MCF 10A (cell line): ENCODE measurements around the gene NUCKS1. TPM values are rescaled to one million over a fixed set of nuclear protein-coding genes. Genes with fewer than 3 reads are reported as not detected.

Source experiments
- BruUV-seq: library from RNA; stranded (reverse); fragments of 400-500 nt; replicated peaks from 2 replicates; lab custom pipeline; 2021; lab: Mats Ljungman, UMichigan
- CTCF ChIA-PET: fragments of 300-600 bp; sonication (Branson Sonifier 250); formaldehyde crosslinking; extraction: SDS; loops from one replicate; lab custom pipeline; 2021; ENCODE audit warnings: antibody characterized with exemption, inconsistent platforms; lab: Yijun Ruan, JAX
- POLR2A ChIA-PET: fragments of 300-600, 350-650 bp; sonication (Branson Sonifier 250); formaldehyde crosslinking; extraction: SDS; loops from one replicate; lab custom pipeline; 2020; ENCODE audit warnings: antibody characterized with exemption, inconsistent platforms; lab: Yijun Ruan, JAX
- DNase-seq: peaks from one replicate; pipeline ENCODE4 v3.0.0-alpha.2; 2018; ENCODE audit not compliant: unreplicated experiment
- H3K27ac Mint-ChIP-seq: one replicate; pipeline ENCODE4 v1.8.0; 2022; ENCODE audit warnings: mild to moderate bottlenecking, low read depth, mixed read lengths; ENCODE audit not compliant: unreplicated experiment
- H3K27me3 Mint-ChIP-seq: one replicate; pipeline ENCODE4 v1.8.0; 2022; ENCODE audit warnings: mixed read lengths; ENCODE audit not compliant: insufficient read depth, unreplicated experiment
- H3K36me3 Mint-ChIP-seq: one replicate; pipeline ENCODE4 v1.8.0; 2022; ENCODE audit warnings: mild to moderate bottlenecking, moderate library complexity, mixed read lengths; ENCODE audit not compliant: insufficient read depth, unreplicated experiment
- H3K4me1 Mint-ChIP-seq: one replicate; pipeline ENCODE4 v1.8.0; 2022; ENCODE audit warnings: mixed read lengths; ENCODE audit not compliant: insufficient read depth, unreplicated experiment
- H3K4me3 Mint-ChIP-seq: one replicate; pipeline ENCODE4 v1.8.0; 2022; ENCODE audit warnings: mild to moderate bottlenecking, moderate library complexity, mixed read lengths; ENCODE audit not compliant: unreplicated experiment
- H3K9me3 Mint-ChIP-seq: one replicate; pipeline ENCODE4 v1.8.0; 2022; ENCODE audit warnings: mixed read lengths; ENCODE audit not compliant: unreplicated experiment
- intact Hi-C: fragments of 100-400 bp; cut with micrococcal nuclease; formaldehyde crosslinking; loops from 2 replicates; pipeline ENCODE4 v1.14.1; 2022
- total RNA-seq: library from RNA; stranded (reverse); gene quantifications from 2 replicates; pipeline ENCODE4 v1.2.3, GENCODE V29; 2022
- TF ChIP-seq, protein P1 (sequence below): fragments of 200-600 bp; IDR thresholded peaks from one replicate; pipeline ENCODE4 v1.8.0; 2022; ENCODE audit warnings: antibody characterized with exemption, mild to moderate bottlenecking; ENCODE audit not compliant: unreplicated experiment

The NUCKS1 gene
- total RNA-seq, 1 experiment from 2014 or later: 615 TPM

DNA sequence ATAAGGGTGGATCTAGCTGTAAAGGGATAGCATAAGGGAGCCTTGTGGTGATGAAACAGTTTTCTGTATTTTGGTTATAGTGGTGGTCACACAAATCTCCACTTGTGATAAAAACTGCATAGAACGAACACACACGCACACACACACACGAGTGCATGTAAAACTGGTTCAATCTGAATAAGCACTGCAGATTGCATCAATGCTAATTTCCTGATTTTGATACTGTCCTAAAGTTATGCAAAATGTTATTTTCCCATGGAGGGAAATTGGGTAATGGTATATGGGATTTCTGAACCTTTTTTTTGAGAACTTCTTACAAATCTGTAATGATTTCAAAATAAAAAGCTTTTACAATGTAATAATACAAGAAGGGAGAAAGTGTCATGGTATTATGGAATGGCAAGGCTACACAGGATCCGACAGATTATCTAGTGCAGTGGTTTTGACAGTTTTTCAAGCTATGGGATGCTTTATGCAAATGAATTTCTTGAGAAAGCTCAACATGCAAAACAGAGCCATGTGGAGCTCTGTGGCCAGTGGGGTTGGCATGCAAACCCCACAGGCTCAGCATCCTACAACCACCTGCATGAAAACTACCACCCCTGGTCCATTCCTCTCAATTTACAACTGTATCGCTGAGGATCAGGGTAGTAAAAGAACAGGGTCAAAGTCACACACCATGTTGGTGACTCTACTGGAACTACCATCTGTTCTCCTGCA lies 44.2 kb upstream of the NUCKS1 start:
- Mint-ChIP-seq H3K4me3 (no peak overlapping the region), H3K9me3 (no peaks in the 10 kb centered on the region), H3K27ac (no peak overlapping the region), H3K4me1 (peaks cover 5% of the 10 kb centered on the region), H3K27me3 (no peaks in the 10 kb centered on the region), H3K36me3 (peaks cover 24% of the 10 kb centered on the region)
- ChIA-PET POLR2A (interaction anchor here (0.7 to 1.4 kb wide), 3 partner anchors 109 to 327 kb away, joined by 3 to 4 read pairs (median 3); no protein-coding TSS in a partner anchor), CTCF (interaction anchor here (0.9 to 10.4 kb wide), 10 partner anchors 13 to 312 kb away, joined by 3 to 174 read pairs (median 40); partner anchors contain the start of gene SLC41A1)
- TF ChIP-seq, protein P1, sequence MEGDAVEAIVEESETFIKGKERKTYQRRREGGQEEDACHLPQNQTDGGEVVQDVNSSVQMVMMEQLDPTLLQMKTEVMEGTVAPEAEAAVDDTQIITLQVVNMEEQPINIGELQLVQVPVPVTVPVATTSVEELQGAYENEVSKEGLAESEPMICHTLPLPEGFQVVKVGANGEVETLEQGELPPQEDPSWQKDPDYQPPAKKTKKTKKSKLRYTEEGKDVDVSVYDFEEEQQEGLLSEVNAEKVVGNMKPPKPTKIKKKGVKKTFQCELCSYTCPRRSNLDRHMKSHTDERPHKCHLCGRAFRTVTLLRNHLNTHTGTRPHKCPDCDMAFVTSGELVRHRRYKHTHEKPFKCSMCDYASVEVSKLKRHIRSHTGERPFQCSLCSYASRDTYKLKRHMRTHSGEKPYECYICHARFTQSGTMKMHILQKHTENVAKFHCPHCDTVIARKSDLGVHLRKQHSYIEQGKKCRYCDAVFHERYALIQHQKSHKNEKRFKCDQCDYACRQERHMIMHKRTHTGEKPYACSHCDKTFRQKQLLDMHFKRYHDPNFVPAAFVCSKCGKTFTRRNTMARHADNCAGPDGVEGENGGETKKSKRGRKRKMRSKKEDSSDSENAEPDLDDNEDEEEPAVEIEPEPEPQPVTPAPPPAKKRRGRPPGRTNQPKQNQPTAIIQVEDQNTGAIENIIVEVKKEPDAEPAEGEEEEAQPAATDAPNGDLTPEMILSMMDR: no peak
- DNase-seq: no peak
- BruUV-seq: no TSS peak
- intact Hi-C loops: loop anchor here (5.0 kb wide), 1 partner anchor 137 kb away; no protein-coding TSS in a partner anchor

DNA sequence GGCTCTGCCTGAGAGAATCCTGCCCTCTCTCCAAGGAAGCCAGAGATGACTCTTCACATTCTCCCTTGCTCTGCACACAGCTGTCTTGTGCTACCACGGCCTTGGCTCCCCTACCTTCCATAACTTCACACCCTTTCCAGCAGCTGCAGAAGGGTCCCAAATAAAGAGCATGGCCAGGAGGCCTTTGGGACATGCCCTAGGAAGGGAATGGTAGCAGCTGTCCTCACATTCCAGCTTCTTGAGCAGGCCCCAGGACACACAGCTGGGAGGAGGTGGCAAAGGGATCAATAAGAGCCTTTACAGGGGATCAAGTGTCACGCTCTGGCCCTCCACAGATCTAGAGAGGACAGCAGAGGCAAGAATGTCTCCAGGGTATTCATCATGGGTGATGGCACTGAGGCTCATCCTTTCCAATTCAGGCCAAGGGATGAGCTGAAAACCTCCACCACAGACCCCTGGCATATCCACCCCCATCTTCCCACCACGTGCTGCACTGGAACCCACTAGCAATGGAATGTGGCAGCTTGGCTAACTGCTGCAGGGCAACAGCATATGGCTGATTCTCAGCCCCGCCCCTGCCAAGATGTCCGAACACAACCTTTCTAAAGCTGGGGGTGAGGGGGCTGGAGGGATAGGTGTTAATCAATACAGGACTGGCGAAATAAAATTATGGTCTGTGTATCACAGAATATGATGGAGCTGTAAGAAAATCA lies 43.1 kb upstream of the NUCKS1 start:
- CTCF ChIA-PET: interaction anchor here (0.6 to 10.4 kb wide), 20 partner anchors 8 to 1112 kb away, joined by 3 to 174 read pairs (median 8); partner anchors contain the start of gene SLC41A1
- DNase-seq: no peak
- no TSS peak for BruUV-seq
- H3K36me3 Mint-ChIP-seq: peaks cover 24% of the 10 kb centered on the region
- H3K4me3 Mint-ChIP-seq: no peak overlapping the region
- no peaks in the 10 kb centered on the region for H3K9me3 Mint-ChIP-seq
- POLR2A ChIA-PET: interaction anchor here (0.7 to 1.2 kb wide), 4 partner anchors 60 to 328 kb away, joined by 3 read pairs; partner anchors contain the start of gene ELK4
- TF ChIP-seq, protein P1: no peak
- H3K27ac Mint-ChIP-seq: peak overlapping the region; percentile 8
- no peaks in the 10 kb centered on the region for H3K27me3 Mint-ChIP-seq
- no peaks in the 10 kb centered on the region for H3K4me1 Mint-ChIP-seq
- intact Hi-C loops: loop anchor here (5.0 kb wide), 1 partner anchor 136 kb away; no protein-coding TSS in a partner anchor

DNA sequence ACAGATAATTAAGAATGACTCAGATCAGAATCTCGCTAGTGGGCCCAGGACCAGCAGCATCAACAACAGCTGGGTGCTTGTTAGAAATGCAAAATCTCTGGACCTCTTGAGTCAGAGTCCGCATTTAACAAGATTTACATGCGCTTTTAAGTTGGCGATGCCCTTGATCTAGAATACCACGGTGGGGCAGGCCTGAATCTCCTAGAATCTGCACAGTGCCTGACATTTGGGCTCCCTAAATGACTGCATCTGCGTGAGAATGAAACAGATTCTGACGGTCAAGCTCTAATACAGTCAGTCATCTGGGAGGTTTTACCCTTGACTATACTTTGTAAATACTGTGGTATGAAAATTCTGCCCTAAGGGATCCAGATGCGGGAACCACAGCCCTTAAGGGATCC lies 42.5 kb upstream of the NUCKS1 start:
- CTCF ChIA-PET: interaction anchor here (0.6 to 10.4 kb wide), 43 partner anchors 8 to 1111 kb away, joined by 3 to 174 read pairs (median 5); partner anchors contain the start of genes PM20D1, RAB29, SLC26A9 and SLC41A1
- POLR2A ChIA-PET: interaction anchor here (0.7 to 1.7 kb wide), 8 partner anchors 10 to 314 kb away, joined by 3 to 8 read pairs (median 4); partner anchors contain the start of gene ELK4
- H3K36me3 Mint-ChIP-seq: peaks cover 24% of the 10 kb centered on the region
- no peak for DNase-seq
- BruUV-seq: no TSS peak
- H3K4me1 Mint-ChIP-seq: no peaks in the 10 kb centered on the region
- intact Hi-C loops: loop anchor here (5.0 kb wide), 1 partner anchor 135 kb away; no protein-coding TSS in a partner anchor
- H3K27me3 Mint-ChIP-seq: no peaks in the 10 kb centered on the region
- no peaks in the 10 kb centered on the region for H3K9me3 Mint-ChIP-seq
- no peak overlapping the region for H3K4me3 Mint-ChIP-seq
- TF ChIP-seq, protein P1: no peak
- H3K27ac Mint-ChIP-seq: peak overlapping the region; percentile 8
